Measurements from ENCODE around the gene SLC39A2. TPM values are rescaled to one million over a fixed set of nuclear protein-coding genes. Genes with fewer than 3 reads are reported as not detected.
"Not testable (repeated sequence)": the region's sequence is repeated elsewhere in the genome, so short reads cannot be mapped to it uniquely, and the experiment has no call there.

SLC39A2 gene
- total RNA-seq, 3 donors from 2014 or later: 0.53 TPM; not detected in 2

- H3K9me3 Mint-ChIP-seq: no peaks in the 10 kb centered on the region
- ATAC-seq: no peak
- no peaks in the 10 kb centered on the region for H3K36me3 Mint-ChIP-seq (ENCODE audit: insufficient read depth)
- H3K4me3 Mint-ChIP-seq: no peak overlapping the region
- H3K4me1 Mint-ChIP-seq (ENCODE audit: low read depth): peaks cover 12% of the 10 kb centered on the region
- H3K27me3 Mint-ChIP-seq (ENCODE audit: low read depth): peaks cover 5% of the 10 kb centered on the region
- DNase-seq: no peak
Observed at GRCh38 chr14:21040370-21040925, 41.4 kb downstream of the SLC39A2 start.

GRCh38 chr14:21040941-21041340, 41.8 kb downstream of the SLC39A2 start:
- H3K4me1 Mint-ChIP-seq (ENCODE audit: low read depth): peaks cover 12% of the 10 kb centered on the region
- H3K4me3 Mint-ChIP-seq; H3K27me3 Mint-ChIP-seq (ENCODE audit: low read depth); ATAC-seq; DNase-seq; H3K9me3 Mint-ChIP-seq; H3K36me3 Mint-ChIP-seq (ENCODE audit: insufficient read depth): not testable (repeated sequence)

- H3K9me3 Mint-ChIP-seq: no peaks in the 10 kb centered on the region
Observed at GRCh38 chr14:21041676-21042433, 42.8 kb downstream of the SLC39A2 start, which contains the start of gene RNASE7. Gene RNASE7 (plus strand): TSS chr14:21042362. CDS start chr14:21042993, 631 bp downstream.

GRCh38 chr14:21042918-21043317, 43.8 kb downstream of the SLC39A2 start:
- no peak overlapping the region for H3K4me3 Mint-ChIP-seq
- ATAC-seq: no peak
- peaks cover 5% of the 10 kb centered on the region for H3K27me3 Mint-ChIP-seq (ENCODE audit: low read depth)
- DNase-seq: no peak
- no peaks in the 10 kb centered on the region for H3K9me3 Mint-ChIP-seq
- H3K4me1 Mint-ChIP-seq (ENCODE audit: low read depth): peaks cover 12% of the 10 kb centered on the region
- H3K36me3 Mint-ChIP-seq (ENCODE audit: insufficient read depth): no peaks in the 10 kb centered on the region

More at GRCh38 chr14:21041676-21042433, 42.8 kb downstream of the SLC39A2 start, which contains the start of gene RNASE7:
- Mint-ChIP-seq H3K4me3 (no peak within 1 kb of the TSS), H3K4me1 (ENCODE audit: low read depth) (peaks cover 12% of the 10 kb centered on the region), H3K27me3 (ENCODE audit: low read depth) (peaks cover 5% of the 10 kb centered on the region), H3K36me3 (ENCODE audit: insufficient read depth) (no peaks in the 10 kb centered on the region)
- ATAC-seq (no peak), DNase-seq (no peak)

- DNase-seq (no peak), ATAC-seq (no peak)
- Mint-ChIP-seq H3K9me3 (no peaks in the 10 kb centered on the region), H3K27me3 (ENCODE audit: low read depth) (peaks cover 7% of the 10 kb centered on the region), H3K4me1 (ENCODE audit: low read depth) (peaks cover 12% of the 10 kb centered on the region), H3K4me3 (no peak overlapping the region), H3K36me3 (ENCODE audit: insufficient read depth) (no peaks in the 10 kb centered on the region)
Observed at GRCh38 chr14:21043387-21043973, 44.4 kb downstream of the SLC39A2 start.

GRCh38 chr14:21043974-21044618, 45.0 kb downstream of the SLC39A2 start:
- Mint-ChIP-seq H3K27me3 (ENCODE audit: low read depth) (peaks cover 9% of the 10 kb centered on the region), H3K9me3 (no peaks in the 10 kb centered on the region)

GRCh38 chr14:21047378-21047781, 48.3 kb downstream of the SLC39A2 start:
- H3K4me1 Mint-ChIP-seq (ENCODE audit: low read depth): peaks cover 12% of the 10 kb centered on the region
- no peaks in the 10 kb centered on the region for H3K9me3 Mint-ChIP-seq
- H3K4me3 Mint-ChIP-seq: no peak overlapping the region
- DNase-seq (no peak), ATAC-seq (no peak)
- H3K27me3 Mint-ChIP-seq (ENCODE audit: low read depth): peaks cover 13% of the 10 kb centered on the region
- H3K36me3 Mint-ChIP-seq (ENCODE audit: insufficient read depth): no peaks in the 10 kb centered on the region

More at GRCh38 chr14:21043974-21044618, 45.0 kb downstream of the SLC39A2 start:
- peaks cover 12% of the 10 kb centered on the region for H3K4me1 Mint-ChIP-seq (ENCODE audit: low read depth)
- DNase-seq (no peak), ATAC-seq (no peak)
- H3K4me3 Mint-ChIP-seq: no peak overlapping the region
- no peaks in the 10 kb centered on the region for H3K36me3 Mint-ChIP-seq (ENCODE audit: insufficient read depth)

GRCh38 chr14:21048638-21049037, 49.5 kb downstream of the SLC39A2 start:
- no peak for DNase-seq
- no peak for ATAC-seq
- Mint-ChIP-seq H3K4me3 (no peak overlapping the region), H3K9me3 (no peaks in the 10 kb centered on the region), H3K36me3 (ENCODE audit: insufficient read depth) (no peaks in the 10 kb centered on the region), H3K4me1 (ENCODE audit: low read depth) (peaks cover 10% of the 10 kb centered on the region), H3K27me3 (ENCODE audit: low read depth) (peaks cover 10% of the 10 kb centered on the region)

GRCh38 chr14:21049271-21049673, 50.2 kb downstream of the SLC39A2 start:
- no peak for ATAC-seq
- peaks cover 10% of the 10 kb centered on the region for H3K27me3 Mint-ChIP-seq (ENCODE audit: low read depth)

GRCh38 chr14:21050597-21050996, 51.5 kb downstream of the SLC39A2 start:
- DNase-seq: no peak
- Mint-ChIP-seq H3K27me3 (ENCODE audit: low read depth) (peaks cover 8% of the 10 kb centered on the region), H3K4me1 (ENCODE audit: low read depth) (no peaks in the 10 kb centered on the region), H3K9me3 (no peaks in the 10 kb centered on the region), H3K36me3 (ENCODE audit: insufficient read depth) (no peaks in the 10 kb centered on the region), H3K4me3 (no peak overlapping the region)
- ATAC-seq: no peak

More at GRCh38 chr14:21049271-21049673, 50.2 kb downstream of the SLC39A2 start:
- peaks cover 8% of the 10 kb centered on the region for H3K4me1 Mint-ChIP-seq (ENCODE audit: low read depth)
- no peaks in the 10 kb centered on the region for H3K9me3 Mint-ChIP-seq
- no peak for DNase-seq
- H3K4me3 Mint-ChIP-seq: no peak overlapping the region
- no peaks in the 10 kb centered on the region for H3K36me3 Mint-ChIP-seq (ENCODE audit: insufficient read depth)

Other genes starting within 250 kb of the SLC39A2 start
- not detected for gene EDDM3B, start 230.9 kb upstream of the SLC39A2 start, total RNA-seq
- gene RNASE6, start 218.0 kb upstream of the SLC39A2 start, total RNA-seq: under 1 TPM in 2 of 3 donors, not detected in 1; 0.18 to 0.43 TPM
- under 1 TPM; 0.40 to 0.78 (median 0.63) TPM for gene RNASE1, start 196.4 kb upstream of the SLC39A2 start, total RNA-seq
- gene RNASE3, start 107.9 kb upstream of the SLC39A2 start, total RNA-seq: not detected
- gene RNASE2, start 43.8 kb upstream of the SLC39A2 start, total RNA-seq: not detected
- gene METTL17, start 9.3 kb upstream of the SLC39A2 start, total RNA-seq: 100 to 1,000 TPM in 2 of 3 donors, 10 to 100 TPM in 1; 99.4 to 110 (median 105) TPM
- 1 to 10 TPM; 2.8 to 5.3 (median 3.5) TPM for gene NDRG2, start 25.8 kb downstream of the SLC39A2 start, total RNA-seq
- gene TPPP2, start 30.9 kb downstream of the SLC39A2 start, total RNA-seq: not detected
- not detected for gene RNASE13, start 35.5 kb downstream of the SLC39A2 start, total RNA-seq
- gene RNASE7, start 43.1 kb downstream of the SLC39A2 start, total RNA-seq: not detected
- gene RNASE8, start 58.5 kb downstream of the SLC39A2 start, total RNA-seq: not detected
- under 1 TPM; 0.11 to 0.35 (median 0.23) TPM for gene ARHGEF40, start 71.0 kb downstream of the SLC39A2 start, total RNA-seq
- 1 to 10 TPM; 5.5 to 7.0 (median 6.5) TPM for gene ZNF219, start 99.4 kb downstream of the SLC39A2 start, total RNA-seq
- gene TMEM253, start 101.8 kb downstream of the SLC39A2 start, total RNA-seq: not detected
- gene OR5AU1, start 156.8 kb downstream of the SLC39A2 start, total RNA-seq: not detected

All from activated T-cell treated with anti-CD3 and anti-CD28 coated beads, Interleukin-2, amount 50 U/mL, for 4 hours (primary cell).